GM23338 (cell line): ENCODE results near the gene ZMYM4. TPM values are rescaled to one million over a fixed set of nuclear protein-coding genes. Genes with fewer than 3 reads are reported as not detected.

Source experiments
- ATAC-seq: fragments of 200-7000 bp; cut with Tn5 transposase; 3 replicates; pipeline ENCODE4 v1.9.1; 2020
- DNase-seq: peaks from one replicate; pipeline ENCODE4 v3.0.0-alpha.2; 2015; ENCODE audit warnings: low spot score
- H2AFZ ChIP-seq: fragments of 200-600 bp; sonication (generic); 2 replicates; pipeline ENCODE4 v1.8.0; 2016; ENCODE audit warnings: antibody characterized with exemption, mild to moderate bottlenecking, moderate library complexity
- H3F3A ChIP-seq: fragments of 200-600 bp; sonication (generic); replicated peaks from 2 replicates; pipeline ENCODE4 v1.8.0; 2017; ENCODE audit warnings: antibody characterized with exemption, mixed run types, low read depth
- H3K27ac ChIP-seq: fragments of 200-600 bp; sonication (generic); 2 replicates; pipeline ENCODE4 v1.6.1; 2016; ENCODE audit warnings: low read depth
- H3K27me3 ChIP-seq: fragments of 200-600 bp; sonication (generic); 2 replicates; pipeline ENCODE4 v1.8.0; 2016; ENCODE audit warnings: mild to moderate bottlenecking, mixed run types, moderate library complexity; ENCODE audit not compliant: insufficient read depth
- H3K36me3 ChIP-seq: fragments of 200-600 bp; sonication (generic); 2 replicates; pipeline ENCODE4 v1.8.0; 2016; ENCODE audit warnings: mild to moderate bottlenecking; ENCODE audit not compliant: insufficient read depth
- H3K4me1 ChIP-seq: fragments of 200-600 bp; sonication (generic); 2 replicates; pipeline ENCODE4 v1.8.0; 2016; ENCODE audit warnings: mild to moderate bottlenecking, moderate library complexity; ENCODE audit not compliant: insufficient read depth
- H3K4me2 ChIP-seq: fragments of 200-600 bp; sonication (generic); 2 replicates; pipeline ENCODE4 v1.7.1; 2017; ENCODE audit warnings: mixed run types
- H3K4me3 ChIP-seq: fragments of 200-600 bp; sonication (generic); 2 replicates; pipeline ENCODE4 v1.6.1; 2016; ENCODE audit warnings: mixed run types
- H3K79me2 ChIP-seq: fragments of 200-600 bp; sonication (generic); replicated peaks from 2 replicates; pipeline ENCODE4 v1.8.0; 2017; ENCODE audit warnings: mild to moderate bottlenecking; ENCODE audit not compliant: insufficient read depth
- H3K9me2 ChIP-seq: fragments of 200-600 bp; sonication (generic); 2 replicates; pipeline ENCODE4 v1.8.0; 2017; ENCODE audit not compliant: insufficient read depth
- H4K20me1 ChIP-seq: fragments of 200-600 bp; sonication (generic); replicated peaks from 2 replicates; pipeline ENCODE4 v1.8.0; 2017; ENCODE audit warnings: mild to moderate bottlenecking; ENCODE audit not compliant: insufficient read depth
- H3K27ac Mint-ChIP-seq: 2 replicates; pipeline ENCODE4 v1.8.0; 2020; ENCODE audit warnings: inconsistent platforms, mild to moderate bottlenecking, moderate library complexity, mixed read lengths
- H3K27me3 Mint-ChIP-seq: 3 replicates; pipeline ENCODE4 v1.8.0; 2022; ENCODE audit warnings: low read depth, mild to moderate bottlenecking, moderate library complexity, mixed read lengths, inconsistent platforms; ENCODE audit not compliant: insufficient read depth, poor library complexity
- H3K36me3 Mint-ChIP-seq: 3 replicates; pipeline ENCODE4 v1.8.0; 2021; ENCODE audit warnings: low read depth, mild to moderate bottlenecking, inconsistent platforms, moderate library complexity, mixed read lengths
- H3K4me1 Mint-ChIP-seq: 3 replicates; pipeline ENCODE4 v1.8.0; 2020; ENCODE audit warnings: mild to moderate bottlenecking, inconsistent platforms, mixed read lengths
- H3K4me3 Mint-ChIP-seq: 3 replicates; pipeline ENCODE4 v1.8.0; 2021; ENCODE audit warnings: moderate library complexity, mild to moderate bottlenecking, inconsistent platforms, mixed read lengths
- H3K9me3 Mint-ChIP-seq: 3 replicates; pipeline ENCODE4 v1.8.0; 2020; ENCODE audit warnings: moderate library complexity, mild to moderate bottlenecking, inconsistent platforms, mixed read lengths
- CREB1 ChIP-seq: fragments of 250-450 bp; sonication (Bioruptor Pico); IDR thresholded peaks from 2 replicates; pipeline ENCODE4 v1.5.0; 2020; ENCODE audit warnings: low read depth, mild to moderate bottlenecking, moderate library complexity
- EZH2 ChIP-seq: fragments of 200-600 bp; sonication (generic); IDR thresholded peaks from one replicate; pipeline ENCODE4 v1.8.0; 2017; ENCODE audit warnings: antibody characterized with exemption, mild to moderate bottlenecking, low read depth; ENCODE audit not compliant: unreplicated experiment
- EZH2phosphoT487 ChIP-seq: fragments of 200-600 bp; sonication (generic); IDR thresholded peaks from one replicate; pipeline ENCODE4 v1.8.1; 2018; ENCODE audit warnings: antibody characterized with exemption; ENCODE audit not compliant: unreplicated experiment
- JUNB ChIP-seq: IDR thresholded peaks from one replicate; pipeline ENCODE4 v1.6.1; 2016; ENCODE audit warnings: antibody characterized with exemption; ENCODE audit not compliant: unreplicated experiment
- NANOG ChIP-seq: IDR thresholded peaks from 2 replicates; pipeline ENCODE4 v1.6.1; 2016; ENCODE audit warnings: antibody characterized with exemption, borderline replicate concordance
- POLR2AphosphoS5 ChIP-seq: IDR thresholded peaks from 2 replicates; pipeline ENCODE4 v1.6.1; 2016; ENCODE audit warnings: antibody characterized with exemption, low read depth
- STAT1 ChIP-seq: IDR thresholded peaks from one replicate; pipeline ENCODE4 v1.6.1; 2016; ENCODE audit warnings: antibody characterized with exemption; ENCODE audit not compliant: unreplicated experiment
- ZNF114 ChIP-seq: fragments of 250-450 bp; sonication (Bioruptor Pico); IDR thresholded peaks from 2 replicates; pipeline ENCODE4 v1.5.0; 2020; ENCODE audit warnings: mild to moderate bottlenecking, moderate library complexity
- ZNF331 ChIP-seq: fragments of 250-450 bp; sonication (Bioruptor Pico); IDR thresholded peaks from 2 replicates; pipeline ENCODE4 v1.5.0; 2020; ENCODE audit warnings: low read depth, mild to moderate bottlenecking, moderate library complexity
- polyA plus RNA-seq: library from polyadenylated mRNA; unstranded; fragments of >200 nt; fragmentation: Nextera tagmentation; extraction: Ambion mirVana; gene quantifications from 2 replicates; pipeline ENCODE4 v1.2.1, GENCODE V29; 2016
- total RNA-seq: library from RNA; depleted of rRNA; stranded (reverse); fragments of >200 nt; shearing (Covaris generic); gene quantifications from 2 replicates; pipeline ENCODE4 v1.2.3, GENCODE V29; 2014
- TF ChIP-seq, protein P1 (sequence below), 2 experiments: fragments of 200-600 bp in 1 of 2; sonication (generic) in 1 of 2; conservative IDR thresholded peaks; 2 replicates each; pipeline versions ENCODE4 v1.5.1 to v1.6.1; 2016 to 2017; ENCODE audit warnings: antibody characterized with exemption in 2 of 2, low read depth in 2 of 2, mild to moderate bottlenecking in 2 of 2, moderate library complexity in 1 of 2
- TF ChIP-seq, protein P2 (sequence below): IDR thresholded peaks from one replicate; pipeline ENCODE4 v1.6.1; 2018; ENCODE audit warnings: antibody characterized with exemption; ENCODE audit not compliant: unreplicated experiment
- TF ChIP-seq, protein P3 (sequence below): fragments of 250-450 bp; sonication (Bioruptor Pico); IDR thresholded peaks from 2 replicates; pipeline ENCODE4 v1.5.0; 2020; ENCODE audit warnings: mild to moderate bottlenecking, moderate library complexity
- TF ChIP-seq, protein P4 (sequence below): IDR thresholded peaks from 2 replicates; pipeline ENCODE4 v1.6.1; 2016; ENCODE audit warnings: antibody characterized with exemption

Gene ZMYM4
- total and polyA plus RNA-seq, 2 experiments from 2014 or later: 65.4 to 68.5 TPM

DNA sequence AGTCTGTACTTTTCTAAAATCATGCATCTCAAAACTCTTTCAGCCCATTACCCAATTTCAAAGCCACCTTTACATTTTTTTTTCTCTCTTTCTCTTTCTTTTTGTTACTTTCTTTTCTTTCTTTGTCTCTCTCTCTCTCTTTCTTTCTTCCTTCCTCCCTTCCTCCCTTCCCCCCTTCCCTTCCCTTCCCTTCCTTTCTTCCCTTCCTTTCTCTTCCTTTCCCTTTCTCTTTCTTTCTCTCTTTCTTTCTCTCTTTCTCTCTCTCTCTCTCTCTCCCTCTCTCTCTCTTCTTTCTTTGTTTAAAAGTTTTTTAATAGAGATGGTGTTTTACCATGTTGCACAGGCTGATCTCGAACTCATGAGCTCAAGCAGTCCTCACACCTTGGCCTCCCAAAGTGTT lies 11.5 kb downstream of the ZMYM4 start:
- Mint-ChIP-seq H3K4me1 (peaks cover 8% of the 10 kb centered on the region), H3K9me3 (peaks cover 7% of the 10 kb centered on the region), H3K4me3 (no peak overlapping the region), H3K36me3 (peaks cover 56% of the 10 kb centered on the region), H3K27me3 (no peaks in the 10 kb centered on the region), H3K27ac (no peak overlapping the region)
- H3K4me2 ChIP-seq: no peak overlapping the region
- TF ChIP-seq POLR2AphosphoS5: no peak
- TF ChIP-seq, protein P1, sequence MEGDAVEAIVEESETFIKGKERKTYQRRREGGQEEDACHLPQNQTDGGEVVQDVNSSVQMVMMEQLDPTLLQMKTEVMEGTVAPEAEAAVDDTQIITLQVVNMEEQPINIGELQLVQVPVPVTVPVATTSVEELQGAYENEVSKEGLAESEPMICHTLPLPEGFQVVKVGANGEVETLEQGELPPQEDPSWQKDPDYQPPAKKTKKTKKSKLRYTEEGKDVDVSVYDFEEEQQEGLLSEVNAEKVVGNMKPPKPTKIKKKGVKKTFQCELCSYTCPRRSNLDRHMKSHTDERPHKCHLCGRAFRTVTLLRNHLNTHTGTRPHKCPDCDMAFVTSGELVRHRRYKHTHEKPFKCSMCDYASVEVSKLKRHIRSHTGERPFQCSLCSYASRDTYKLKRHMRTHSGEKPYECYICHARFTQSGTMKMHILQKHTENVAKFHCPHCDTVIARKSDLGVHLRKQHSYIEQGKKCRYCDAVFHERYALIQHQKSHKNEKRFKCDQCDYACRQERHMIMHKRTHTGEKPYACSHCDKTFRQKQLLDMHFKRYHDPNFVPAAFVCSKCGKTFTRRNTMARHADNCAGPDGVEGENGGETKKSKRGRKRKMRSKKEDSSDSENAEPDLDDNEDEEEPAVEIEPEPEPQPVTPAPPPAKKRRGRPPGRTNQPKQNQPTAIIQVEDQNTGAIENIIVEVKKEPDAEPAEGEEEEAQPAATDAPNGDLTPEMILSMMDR (conservative IDR thresholded peaks at IDR 0.05; ENCODE audit: low read depth in 2 of 2): no peak
- TF ChIP-seq ZNF114 (CRISPR knock-in tag): no peak
- no peak for TF ChIP-seq JUNB
- no peak for TF ChIP-seq STAT1
- no peak for TF ChIP-seq EZH2
- no peak for TF ChIP-seq ZNF331 (CRISPR knock-in tag)
- TF ChIP-seq, protein P2, sequence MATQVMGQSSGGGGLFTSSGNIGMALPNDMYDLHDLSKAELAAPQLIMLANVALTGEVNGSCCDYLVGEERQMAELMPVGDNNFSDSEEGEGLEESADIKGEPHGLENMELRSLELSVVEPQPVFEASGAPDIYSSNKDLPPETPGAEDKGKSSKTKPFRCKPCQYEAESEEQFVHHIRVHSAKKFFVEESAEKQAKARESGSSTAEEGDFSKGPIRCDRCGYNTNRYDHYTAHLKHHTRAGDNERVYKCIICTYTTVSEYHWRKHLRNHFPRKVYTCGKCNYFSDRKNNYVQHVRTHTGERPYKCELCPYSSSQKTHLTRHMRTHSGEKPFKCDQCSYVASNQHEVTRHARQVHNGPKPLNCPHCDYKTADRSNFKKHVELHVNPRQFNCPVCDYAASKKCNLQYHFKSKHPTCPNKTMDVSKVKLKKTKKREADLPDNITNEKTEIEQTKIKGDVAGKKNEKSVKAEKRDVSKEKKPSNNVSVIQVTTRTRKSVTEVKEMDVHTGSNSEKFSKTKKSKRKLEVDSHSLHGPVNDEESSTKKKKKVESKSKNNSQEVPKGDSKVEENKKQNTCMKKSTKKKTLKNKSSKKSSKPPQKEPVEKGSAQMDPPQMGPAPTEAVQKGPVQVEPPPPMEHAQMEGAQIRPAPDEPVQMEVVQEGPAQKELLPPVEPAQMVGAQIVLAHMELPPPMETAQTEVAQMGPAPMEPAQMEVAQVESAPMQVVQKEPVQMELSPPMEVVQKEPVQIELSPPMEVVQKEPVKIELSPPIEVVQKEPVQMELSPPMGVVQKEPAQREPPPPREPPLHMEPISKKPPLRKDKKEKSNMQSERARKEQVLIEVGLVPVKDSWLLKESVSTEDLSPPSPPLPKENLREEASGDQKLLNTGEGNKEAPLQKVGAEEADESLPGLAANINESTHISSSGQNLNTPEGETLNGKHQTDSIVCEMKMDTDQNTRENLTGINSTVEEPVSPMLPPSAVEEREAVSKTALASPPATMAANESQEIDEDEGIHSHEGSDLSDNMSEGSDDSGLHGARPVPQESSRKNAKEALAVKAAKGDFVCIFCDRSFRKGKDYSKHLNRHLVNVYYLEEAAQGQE: no peak
- no peak for TF ChIP-seq EZH2phosphoT487
- TF ChIP-seq, protein P3, sequence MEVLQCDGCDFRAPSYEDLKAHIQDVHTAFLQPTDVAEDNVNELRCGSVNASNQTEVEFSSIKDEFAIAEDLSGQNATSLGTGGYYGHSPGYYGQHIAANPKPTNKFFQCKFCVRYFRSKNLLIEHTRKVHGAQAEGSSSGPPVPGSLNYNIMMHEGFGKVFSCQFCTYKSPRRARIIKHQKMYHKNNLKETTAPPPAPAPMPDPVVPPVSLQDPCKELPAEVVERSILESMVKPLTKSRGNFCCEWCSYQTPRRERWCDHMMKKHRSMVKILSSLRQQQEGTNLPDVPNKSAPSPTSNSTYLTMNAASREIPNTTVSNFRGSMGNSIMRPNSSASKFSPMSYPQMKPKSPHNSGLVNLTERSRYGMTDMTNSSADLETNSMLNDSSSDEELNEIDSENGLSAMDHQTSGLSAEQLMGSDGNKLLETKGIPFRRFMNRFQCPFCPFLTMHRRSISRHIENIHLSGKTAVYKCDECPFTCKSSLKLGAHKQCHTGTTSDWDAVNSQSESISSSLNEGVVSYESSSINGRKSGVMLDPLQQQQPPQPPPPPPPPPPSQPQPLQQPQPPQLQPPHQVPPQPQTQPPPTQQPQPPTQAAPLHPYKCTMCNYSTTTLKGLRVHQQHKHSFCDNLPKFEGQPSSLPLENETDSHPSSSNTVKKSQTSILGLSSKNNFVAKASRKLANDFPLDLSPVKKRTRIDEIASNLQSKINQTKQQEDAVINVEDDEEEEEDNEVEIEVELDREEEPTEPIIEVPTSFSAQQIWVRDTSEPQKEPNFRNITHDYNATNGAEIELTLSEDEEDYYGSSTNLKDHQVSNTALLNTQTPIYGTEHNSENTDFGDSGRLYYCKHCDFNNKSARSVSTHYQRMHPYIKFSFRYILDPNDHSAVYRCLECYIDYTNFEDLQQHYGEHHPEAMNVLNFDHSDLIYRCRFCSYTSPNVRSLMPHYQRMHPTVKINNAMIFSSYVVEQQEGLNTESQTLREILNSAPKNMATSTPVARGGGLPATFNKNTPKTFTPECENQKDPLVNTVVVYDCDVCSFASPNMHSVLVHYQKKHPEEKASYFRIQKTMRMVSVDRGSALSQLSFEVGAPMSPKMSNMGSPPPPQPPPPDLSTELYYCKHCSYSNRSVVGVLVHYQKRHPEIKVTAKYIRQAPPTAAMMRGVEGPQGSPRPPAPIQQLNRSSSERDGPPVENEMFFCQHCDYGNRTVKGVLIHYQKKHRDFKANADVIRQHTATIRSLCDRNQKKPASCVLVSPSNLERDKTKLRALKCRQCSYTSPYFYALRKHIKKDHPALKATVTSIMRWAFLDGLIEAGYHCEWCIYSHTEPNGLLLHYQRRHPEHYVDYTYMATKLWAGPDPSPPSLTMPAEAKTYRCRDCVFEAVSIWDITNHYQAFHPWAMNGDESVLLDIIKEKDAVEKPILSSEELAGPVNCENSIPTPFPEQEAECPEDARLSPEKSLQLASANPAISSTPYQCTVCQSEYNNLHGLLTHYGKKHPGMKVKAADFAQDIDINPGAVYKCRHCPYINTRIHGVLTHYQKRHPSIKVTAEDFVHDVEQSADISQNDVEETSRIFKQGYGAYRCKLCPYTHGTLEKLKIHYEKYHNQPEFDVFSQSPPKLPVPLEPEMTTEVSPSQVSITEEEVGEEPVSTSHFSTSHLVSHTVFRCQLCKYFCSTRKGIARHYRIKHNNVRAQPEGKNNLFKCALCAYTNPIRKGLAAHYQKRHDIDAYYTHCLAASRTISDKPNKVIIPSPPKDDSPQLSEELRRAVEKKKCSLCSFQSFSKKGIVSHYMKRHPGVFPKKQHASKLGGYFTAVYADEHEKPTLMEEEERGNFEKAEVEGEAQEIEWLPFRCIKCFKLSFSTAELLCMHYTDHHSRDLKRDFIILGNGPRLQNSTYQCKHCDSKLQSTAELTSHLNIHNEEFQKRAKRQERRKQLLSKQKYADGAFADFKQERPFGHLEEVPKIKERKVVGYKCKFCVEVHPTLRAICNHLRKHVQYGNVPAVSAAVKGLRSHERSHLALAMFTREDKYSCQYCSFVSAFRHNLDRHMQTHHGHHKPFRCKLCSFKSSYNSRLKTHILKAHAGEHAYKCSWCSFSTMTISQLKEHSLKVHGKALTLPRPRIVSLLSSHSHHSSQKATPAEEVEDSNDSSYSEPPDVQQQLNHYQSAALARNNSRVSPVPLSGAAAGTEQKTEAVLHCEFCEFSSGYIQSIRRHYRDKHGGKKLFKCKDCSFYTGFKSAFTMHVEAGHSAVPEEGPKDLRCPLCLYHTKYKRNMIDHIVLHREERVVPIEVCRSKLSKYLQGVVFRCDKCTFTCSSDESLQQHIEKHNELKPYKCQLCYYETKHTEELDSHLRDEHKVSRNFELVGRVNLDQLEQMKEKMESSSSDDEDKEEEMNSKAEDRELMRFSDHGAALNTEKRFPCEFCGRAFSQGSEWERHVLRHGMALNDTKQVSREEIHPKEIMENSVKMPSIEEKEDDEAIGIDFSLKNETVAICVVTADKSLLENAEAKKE (CRISPR knock-in tag): no peak
- TF ChIP-seq, protein P4, sequence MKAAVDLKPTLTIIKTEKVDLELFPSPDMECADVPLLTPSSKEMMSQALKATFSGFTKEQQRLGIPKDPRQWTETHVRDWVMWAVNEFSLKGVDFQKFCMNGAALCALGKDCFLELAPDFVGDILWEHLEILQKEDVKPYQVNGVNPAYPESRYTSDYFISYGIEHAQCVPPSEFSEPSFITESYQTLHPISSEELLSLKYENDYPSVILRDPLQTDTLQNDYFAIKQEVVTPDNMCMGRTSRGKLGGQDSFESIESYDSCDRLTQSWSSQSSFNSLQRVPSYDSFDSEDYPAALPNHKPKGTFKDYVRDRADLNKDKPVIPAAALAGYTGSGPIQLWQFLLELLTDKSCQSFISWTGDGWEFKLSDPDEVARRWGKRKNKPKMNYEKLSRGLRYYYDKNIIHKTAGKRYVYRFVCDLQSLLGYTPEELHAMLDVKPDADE: no peak
- TF ChIP-seq NANOG: no peak
- TF ChIP-seq CREB1: no peak
- H3K79me2 ChIP-seq: peaks cover 99% of the 10 kb centered on the region
- no peaks in the 10 kb centered on the region for H3K4me1 ChIP-seq
- no peak overlapping the region for H2AFZ ChIP-seq
- no peaks in the 10 kb centered on the region; the same call in none of the 2 replicates for H4K20me1 ChIP-seq
- H3K4me3 ChIP-seq: no peak overlapping the region
- no peak for ATAC-seq
- H3K9me2 ChIP-seq: no peaks in the 10 kb centered on the region
- H3K27ac ChIP-seq: no peak overlapping the region
- H3K27me3 ChIP-seq: no peaks in the 10 kb centered on the region
- no peaks in the 10 kb centered on the region for H3F3A ChIP-seq
- no peaks in the 10 kb centered on the region for H3K36me3 ChIP-seq
- DNase-seq: no peak
